WTC11 (cell line): ENCODE results near the gene RETREG2. TPM values are rescaled to one million over a fixed set of nuclear protein-coding genes. Genes with fewer than 3 reads are reported as not detected.

ENCODE experiments used
- ATAC-seq: fragments of 200-7000 bp; cut with Tn5 transposase; 2 replicates; pipeline ENCODE4 v1.10.0; 2021; ENCODE audit warnings: mild to moderate bottlenecking, moderate library complexity
- CTCF ChIA-PET: fragments of 300-600 bp; sonication (Branson Sonifier 250); formaldehyde crosslinking; loops from one replicate; lab custom pipeline; 2021; ENCODE audit warnings: antibody characterized with exemption; lab: Charles Lee
- POLR2A ChIA-PET: fragments of 350-600 bp; sonication (Branson Sonifier 250); formaldehyde crosslinking; loops from one replicate; lab custom pipeline; 2021; ENCODE audit warnings: antibody characterized with exemption; lab: Charles Lee
- DNase-seq: peaks from one replicate; pipeline ENCODE4 v3.0.0; 2021; ENCODE audit warnings: low spot score
- H3K27ac Mint-ChIP-seq: 2 replicates; pipeline ENCODE4 v1.8.0; 2021; ENCODE audit warnings: mixed read lengths
- H3K27me3 Mint-ChIP-seq: 2 replicates; pipeline ENCODE4 v1.8.0; 2021; ENCODE audit warnings: low read depth, mild to moderate bottlenecking, moderate library complexity, mixed read lengths
- H3K36me3 Mint-ChIP-seq: 2 replicates; pipeline ENCODE4 v1.8.0; 2021; ENCODE audit warnings: mixed read lengths
- H3K4me1 Mint-ChIP-seq: 2 replicates; pipeline ENCODE4 v1.8.0; 2022; ENCODE audit warnings: mixed read lengths
- H3K4me3 Mint-ChIP-seq: 2 replicates; pipeline ENCODE4 v1.8.0; 2021; ENCODE audit warnings: mild to moderate bottlenecking, moderate library complexity, mixed read lengths
- H3K9me3 Mint-ChIP-seq: 2 replicates; pipeline ENCODE4 v1.8.0; 2021; ENCODE audit warnings: mixed read lengths
- CREB1 ChIP-seq: sonication (generic); formaldehyde crosslinking; IDR thresholded peaks from 2 replicates; pipeline ENCODE4 v1.8.0; 2023; ENCODE audit warnings: mild to moderate bottlenecking, missing genetic modification reagents
- ERG ChIP-seq: fragments of 250-450 bp; sonication (Bioruptor Pico); IDR thresholded peaks from 2 replicates; pipeline ENCODE4 v1.8.0; 2021; ENCODE audit warnings: mild to moderate bottlenecking
- ETV6 ChIP-seq: sonication (generic); formaldehyde crosslinking; IDR thresholded peaks from 2 replicates; pipeline ENCODE4 v1.8.1; 2022; ENCODE audit warnings: mild to moderate bottlenecking, missing genetic modification reagents
- FOXP1 ChIP-seq: sonication (generic); formaldehyde crosslinking; IDR thresholded peaks from 2 replicates; pipeline ENCODE4 v1.8.0; 2022; ENCODE audit warnings: missing genetic modification reagents, mild to moderate bottlenecking, moderate library complexity, borderline replicate concordance
- FOXP4 ChIP-seq: sonication (generic); formaldehyde crosslinking; IDR thresholded peaks from 2 replicates; pipeline ENCODE4 v1.8.0; 2022; ENCODE audit warnings: mild to moderate bottlenecking, missing genetic modification reagents
- GABPB1 ChIP-seq: sonication (generic); formaldehyde crosslinking; IDR thresholded peaks from 2 replicates; pipeline ENCODE4 v1.8.1; 2023; ENCODE audit warnings: mild to moderate bottlenecking, missing genetic modification reagents
- HMGA2 ChIP-seq: fragments of 250-450 bp; sonication (Bioruptor Pico); IDR thresholded peaks from 2 replicates; pipeline ENCODE4 v1.4.0; 2021; ENCODE audit warnings: mild to moderate bottlenecking, moderate library complexity
- HMGXB4 ChIP-seq: sonication (generic); formaldehyde crosslinking; IDR thresholded peaks from 2 replicates; pipeline ENCODE4 v1.8.1; 2023; ENCODE audit warnings: mild to moderate bottlenecking, moderate library complexity, missing genetic modification reagents
- JUN ChIP-seq: sonication (generic); formaldehyde crosslinking; IDR thresholded peaks from 2 replicates; pipeline ENCODE4 v1.8.0; 2023; ENCODE audit warnings: mild to moderate bottlenecking, missing genetic modification reagents
- NR3C1 ChIP-seq: sonication (generic); formaldehyde crosslinking; conservative IDR thresholded peaks from 2 replicates; pipeline ENCODE4 v1.8.1; 2023; ENCODE audit warnings: low read depth, mild to moderate bottlenecking, missing genetic modification reagents
- PRRX2 ChIP-seq: fragments of 250-450 bp; sonication (Bioruptor Pico); IDR thresholded peaks from 2 replicates; pipeline ENCODE4 v1.8.0; 2021; ENCODE audit warnings: mild to moderate bottlenecking
- RELA ChIP-seq: sonication (generic); formaldehyde crosslinking; IDR thresholded peaks from 2 replicates; pipeline ENCODE4 v1.8.1; 2022; ENCODE audit warnings: missing genetic modification reagents, mild to moderate bottlenecking, borderline replicate concordance
- TEAD1 ChIP-seq: sonication (generic); formaldehyde crosslinking; IDR thresholded peaks from 2 replicates; pipeline ENCODE4 v1.8.0; 2022; ENCODE audit warnings: mild to moderate bottlenecking, missing genetic modification reagents
- TP53 ChIP-seq: sonication (generic); formaldehyde crosslinking; IDR thresholded peaks from 2 replicates; pipeline ENCODE4 v1.8.1; 2023; ENCODE audit warnings: mild to moderate bottlenecking, missing genetic modification reagents
- ZBTB21 ChIP-seq: sonication (generic); formaldehyde crosslinking; IDR thresholded peaks from 2 replicates; pipeline ENCODE4 v1.8.1; 2023; ENCODE audit warnings: mild to moderate bottlenecking, missing genetic modification reagents, borderline replicate concordance
- ZNF232 ChIP-seq: sonication (generic); formaldehyde crosslinking; IDR thresholded peaks from 2 replicates; pipeline ENCODE4 v1.8.0; 2022; ENCODE audit warnings: mild to moderate bottlenecking, missing genetic modification reagents
- ZNF416 ChIP-seq: fragments of 250-450 bp; sonication (Bioruptor Pico); IDR thresholded peaks from 2 replicates; pipeline ENCODE4 v1.9.0; 2021; ENCODE audit warnings: mild to moderate bottlenecking, inconsistent platforms
- ZNF425 ChIP-seq: fragments of 250-450 bp; sonication (Bioruptor Pico); conservative IDR thresholded peaks from 2 replicates; pipeline ENCODE4 v1.9.0; 2021; ENCODE audit warnings: mild to moderate bottlenecking
- ZNF532 ChIP-seq: fragments of 250-450 bp; sonication (Bioruptor Pico); IDR thresholded peaks from 2 replicates; pipeline ENCODE4 v1.9.0; 2021; ENCODE audit warnings: mild to moderate bottlenecking, borderline replicate concordance
- ZSCAN18 ChIP-seq: fragments of 250-450 bp; sonication (Bioruptor Pico); IDR thresholded peaks from 2 replicates; pipeline ENCODE4 v2.1.2; 2022; ENCODE audit warnings: mild to moderate bottlenecking, moderate library complexity
- total RNA-seq: library from RNA; stranded (reverse); gene quantifications from 3 replicates; pipeline ENCODE4 v1.2.3, GENCODE V29; 2021

Gene RETREG2
- total RNA-seq, 1 experiment from 2014 or later: 60.2 TPM

GRCh38 chr2:219206328-219207133, 28.5 kb downstream of the RETREG2 start, which contains the start of gene ZFAND2B (continued):
- no peak for TF ChIP-seq ZSCAN18
- TF ChIP-seq HMGA2 (CRISPR knock-in tag): no peak
- peak; percentile 37 for TF ChIP-seq ETV6 (CRISPR knock-in tag)
- peak; percentile 54; the same call in 1 of the 2 replicates for TF ChIP-seq FOXP4 (CRISPR knock-in tag)
- no peak for TF ChIP-seq HMGXB4 (CRISPR knock-in tag)
- no peak for TF ChIP-seq ZNF425
- 0 out of 2 replicates have a peak, but pooled peaks have one; percentile 11 for TF ChIP-seq ERG (CRISPR knock-in tag)
- peak; percentile 68; the same call in 1 of the 2 replicates for TF ChIP-seq TEAD1
- TF ChIP-seq CREB1 (CRISPR knock-in tag): no peak
- TF ChIP-seq ZBTB21 (CRISPR knock-in tag): 0 out of 2 replicates have a peak, but pooled peaks have one; percentile 15
- TF ChIP-seq ZNF232 (CRISPR knock-in tag): peak; percentile 39; the same call in 1 of the 2 replicates
- TF ChIP-seq PRRX2: peak; percentile 74; the same call in 1 of the 2 replicates
- TF ChIP-seq FOXP1 (CRISPR knock-in tag): peak; percentile 52; the same call in 1 of the 2 replicates
- no peak for TF ChIP-seq TP53 (CRISPR knock-in tag)
- 0 out of 2 replicates have a peak, but pooled peaks have one; percentile 51 for TF ChIP-seq GABPB1 (CRISPR knock-in tag)

- DNase-seq (no peak), ATAC-seq (peak; percentile 6)
- CTCF ChIA-PET: interaction anchor here (0.8 to 2.0 kb wide), 9 partner anchors 10 to 195 kb away, joined by 3 to 11 read pairs (median 7); partner anchors contain the start of genes CNPPD1, GLB1L and STK16
- Mint-ChIP-seq H3K9me3 (peaks cover 5% of the 10 kb centered on the region), H3K36me3 (peaks cover 36% of the 10 kb centered on the region), H3K4me1 (peaks cover 6% of the 10 kb centered on the region), H3K27me3 (peaks cover 15% of the 10 kb centered on the region), H3K4me3 (peak overlapping the region; percentile 74), H3K27ac (peak overlapping the region; percentile 88)
- POLR2A ChIA-PET: interaction anchor here (1.3 to 2.0 kb wide), 4 partner anchors 11 to 45 kb away, joined by 6 to 16 read pairs (median 8); partner anchors contain the start of genes ABCB6, CNPPD1 and TUBA4B
- TF ChIP-seq RELA (no peak), JUN (CRISPR knock-in tag) (no peak), NR3C1 (no peak), ZNF532 (CRISPR knock-in tag) (no peak), ZNF416 (CRISPR knock-in tag) (no peak)
These were observed 29.2 kb downstream of the RETREG2 start for GRCh38 chr2:219207134-219207883.
